ENCODE results near the gene UBALD1. TPM values are rescaled to one million over a fixed set of nuclear protein-coding genes. Genes with fewer than 3 reads are reported as not detected.

Gene UBALD1
- total RNA-seq, 4 donors from 2014 or later: 13.5 to 19.0 (median 15.4) TPM

DNA sequence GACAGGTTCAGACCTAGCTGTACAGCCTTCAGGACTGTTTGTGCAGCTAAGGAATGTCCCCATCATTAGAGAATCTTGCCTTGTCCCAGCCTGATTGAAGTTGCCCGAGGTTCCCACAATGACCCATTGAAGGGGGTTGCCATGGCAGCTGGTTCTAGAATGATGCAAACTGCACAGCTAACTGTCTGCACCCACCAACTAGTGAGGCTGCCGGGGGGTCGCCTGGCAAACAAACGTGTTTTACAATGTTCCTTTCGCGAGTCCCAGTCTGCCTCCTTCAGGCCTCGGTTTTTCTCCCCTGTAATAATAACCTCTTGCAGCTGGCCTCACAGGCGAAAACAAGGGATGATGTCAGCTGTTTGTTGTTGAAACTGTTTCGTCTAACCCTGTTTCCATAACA lies 53.1 kb downstream of the UBALD1 start:
- no peak for TF ChIP-seq POLR2A (IDR thresholded peaks at IDR 0.05)
- TF ChIP-seq, protein P1, sequence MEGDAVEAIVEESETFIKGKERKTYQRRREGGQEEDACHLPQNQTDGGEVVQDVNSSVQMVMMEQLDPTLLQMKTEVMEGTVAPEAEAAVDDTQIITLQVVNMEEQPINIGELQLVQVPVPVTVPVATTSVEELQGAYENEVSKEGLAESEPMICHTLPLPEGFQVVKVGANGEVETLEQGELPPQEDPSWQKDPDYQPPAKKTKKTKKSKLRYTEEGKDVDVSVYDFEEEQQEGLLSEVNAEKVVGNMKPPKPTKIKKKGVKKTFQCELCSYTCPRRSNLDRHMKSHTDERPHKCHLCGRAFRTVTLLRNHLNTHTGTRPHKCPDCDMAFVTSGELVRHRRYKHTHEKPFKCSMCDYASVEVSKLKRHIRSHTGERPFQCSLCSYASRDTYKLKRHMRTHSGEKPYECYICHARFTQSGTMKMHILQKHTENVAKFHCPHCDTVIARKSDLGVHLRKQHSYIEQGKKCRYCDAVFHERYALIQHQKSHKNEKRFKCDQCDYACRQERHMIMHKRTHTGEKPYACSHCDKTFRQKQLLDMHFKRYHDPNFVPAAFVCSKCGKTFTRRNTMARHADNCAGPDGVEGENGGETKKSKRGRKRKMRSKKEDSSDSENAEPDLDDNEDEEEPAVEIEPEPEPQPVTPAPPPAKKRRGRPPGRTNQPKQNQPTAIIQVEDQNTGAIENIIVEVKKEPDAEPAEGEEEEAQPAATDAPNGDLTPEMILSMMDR (IDR thresholded peaks at IDR 0.05 in 4 of 5, conservative IDR thresholded peaks at IDR 0.05 in 1 of 5): no peak
- no peak for ATAC-seq
- Histone ChIP-seq H3K27ac (no peak overlapping the region), H3K36me3 (no peaks in the 10 kb centered on the region), H3K4me1 (no peaks in the 10 kb centered on the region), H3K9me3 (no peaks in the 10 kb centered on the region), H3K27me3 (no peaks in the 10 kb centered on the region), H3K4me3 (no peak overlapping the region)
- intact Hi-C loops (cut with DNase I; ENCODE audit: low total_unique reads) (no loop called here), in situ Hi-C loops (cut with MboI; ENCODE audit: low sequenced_read_pairs in 4 of 4) (no loop called here)
- no peak for DNase-seq

Other genes with a start within 250 kb of the UBALD1 start
- gene VASN, start 243.0 kb downstream of the UBALD1 start, total RNA-seq: 10 to 100 TPM in 1 of 4 donors, 1 to 10 TPM in 3; 2.4 to 12.8 (median 3.7) TPM
- 10 to 100 TPM in 1 of 4 donors, 1 to 10 TPM in 3; 5.7 to 15.3 (median 7.2) TPM for gene CORO7, start 198.3 kb downstream of the UBALD1 start, total RNA-seq
- 100 to 1,000 TPM in 2 of 4 donors, 10 to 100 TPM in 2; 94.8 to 114 (median 103) TPM for gene DNAJA3, start 189.0 kb downstream of the UBALD1 start, total RNA-seq
- gene NMRAL1, start 140.3 kb downstream of the UBALD1 start, total RNA-seq: 10 to 100 TPM in 1 of 4 donors, 1 to 10 TPM in 3; 2.7 to 11.0 (median 9.1) TPM
- gene HMOX2, start 138.5 kb downstream of the UBALD1 start, total RNA-seq: 10 to 100 TPM; 21.7 to 30.0 (median 28.4) TPM
- 10 to 100 TPM; 23.8 to 34.2 (median 25.4) TPM for gene CDIP1, start 76.1 kb downstream of the UBALD1 start, total RNA-seq
- under 1 TPM in 2 of 4 donors, not detected in 2; 0.15 to 0.59 TPM for gene C16orf96, start 58.5 kb downstream of the UBALD1 start, total RNA-seq
- gene MGRN1, start 9.9 kb upstream of the UBALD1 start, total RNA-seq: 10 to 100 TPM; 33.8 to 62.9 (median 55.0) TPM
- gene NUDT16L1, start 78.7 kb upstream of the UBALD1 start, total RNA-seq: 10 to 100 TPM in 1 of 4 donors, 1 to 10 TPM in 3; 7.4 to 10.2 (median 8.8) TPM
- 10 to 100 TPM in 1 of 4 donors, 1 to 10 TPM in 3; 6.7 to 16.6 (median 9.0) TPM for gene ANKS3, start 119.4 kb upstream of the UBALD1 start, total RNA-seq
- 1 to 10 TPM in 2 of 4 donors, under 1 TPM in 2; 0.44 to 1.2 (median 0.91) TPM for gene DNAAF8, start 119.6 kb upstream of the UBALD1 start, total RNA-seq
- gene ZNF500, start 152.3 kb upstream of the UBALD1 start, total RNA-seq: 1 to 10 TPM; 6.3 to 7.3 (median 6.9) TPM
- not detected for gene SEPTIN12, start 173.5 kb upstream of the UBALD1 start, total RNA-seq
- not detected for gene SMIM22, start 180.5 kb upstream of the UBALD1 start, total RNA-seq
- gene ROGDI, start 187.7 kb upstream of the UBALD1 start, total RNA-seq: 10 to 100 TPM; 11.6 to 31.1 (median 26.0) TPM
- gene GLYR1, start 232.4 kb upstream of the UBALD1 start, total RNA-seq: 10 to 100 TPM; 39.4 to 56.7 (median 53.0) TPM
- 10 to 100 TPM; 25.3 to 33.4 (median 28.2) TPM for gene UBN1, start 232.6 kb upstream of the UBALD1 start, total RNA-seq